Endothelial cell of umbilical vein (primary cell): Measurements from ENCODE around the gene SCN4A. TPM values are rescaled to one million over a fixed set of nuclear protein-coding genes. Genes with fewer than 3 reads are reported as not detected.

ENCODE experiments used
- BruUV-seq: library from RNA; stranded (reverse); fragments of 400-500 nt; replicated peaks from 2 replicates; lab custom pipeline; 2021; lab: Mats Ljungman, UMichigan
- CTCF ChIA-PET: fragments of 300-600, 350-600 bp; sonication (Branson Sonifier 250); formaldehyde crosslinking; loops from one replicate; lab custom pipeline; 2021; ENCODE audit warnings: antibody characterized with exemption, inconsistent platforms; lab: Charles Lee
- POLR2A ChIA-PET: fragments of 300-600, 350-600 bp; sonication (Branson Sonifier 250); formaldehyde crosslinking; loops from one replicate; lab custom pipeline; 2021; ENCODE audit warnings: antibody characterized with exemption, inconsistent platforms; lab: Charles Lee
- DNase-seq: peaks from one replicate; pipeline ENCODE4 v3.0.0-alpha.2; 2011; ENCODE audit warnings: low read depth, low spot score
- FAIRE-seq: peaks from 2 replicates; lab custom pipeline; 2011; peaks lifted over from hg19 to GRCh38; lab: Jason Lieb, UNC
- H2AFZ ChIP-seq: 2 replicates; pipeline ENCODE4 v1.6.0; 2012; ENCODE audit warnings: low read depth, low read length, control low read depth, inconsistent platforms
- H3K27ac ChIP-seq: 2 replicates; pipeline ENCODE4 v1.5.1; 2011; ENCODE audit warnings: low read depth, mild to moderate bottlenecking, control low read depth, low read length, moderate library complexity; ENCODE audit not compliant: insufficient read depth
- H3K27me3 ChIP-seq, 2 experiments: 2 replicates each; pipeline versions ENCODE4 v1.6.0 to v1.6.1; 2011; ENCODE audit warnings: low read length in 2 of 2, mixed read lengths in 1 of 2; ENCODE audit not compliant: control insufficient read depth in 2 of 2, insufficient read depth in 2 of 2
- H3K36me3 ChIP-seq, 2 experiments: 2 replicates in 1 of 2; 3 replicates in 1 of 2; pipeline ENCODE4 v1.5.1; 2011; ENCODE audit warnings: low read length in 2 of 2, mild to moderate bottlenecking in 1 of 2, moderate library complexity in 1 of 2; ENCODE audit not compliant: control insufficient read depth in 2 of 2, insufficient read depth in 2 of 2; ENCODE audit errors: extremely low read depth in 1 of 2
- H3K4me1 ChIP-seq: 3 replicates; pipeline ENCODE4 v1.5.1; 2011; ENCODE audit warnings: mild to moderate bottlenecking, low read length; ENCODE audit not compliant: control insufficient read depth, insufficient read depth; ENCODE audit errors: extremely low read depth
- H3K4me2 ChIP-seq: 2 replicates; pipeline ENCODE4 v1.6.1; 2011; ENCODE audit warnings: low read length, control low read depth, mixed read lengths; ENCODE audit not compliant: insufficient read depth
- H3K4me3 ChIP-seq, 3 experiments: fragments of 200-600 bp in 1 of 3; sonication (generic), shearing (Covaris generic) in 1 of 3; replicated peaks in 1 of 3; 2 replicates each; pipeline ENCODE4 v1.5.1; 2011 to 2016; ENCODE audit warnings: control low read depth in 3 of 3, low read length in 3 of 3, mild to moderate bottlenecking in 2 of 3, inconsistent platforms in 1 of 3, low read depth in 1 of 3, moderate library complexity in 1 of 3; ENCODE audit not compliant: insufficient read depth in 1 of 3
- H3K79me2 ChIP-seq: 2 replicates; pipeline ENCODE4 v1.6.0; 2012; ENCODE audit warnings: low read length, inconsistent platforms; ENCODE audit not compliant: control insufficient read depth, insufficient read depth
- H3K9ac ChIP-seq: replicated peaks from 2 replicates; pipeline ENCODE3; 2011; ENCODE audit warnings: low read length, control low read depth; ENCODE audit not compliant: insufficient read depth; ENCODE audit errors: extremely low read depth
- H3K9me1 ChIP-seq: replicated peaks from 3 replicates; pipeline ENCODE4 v1.6.0; 2011; ENCODE audit warnings: mild to moderate bottlenecking, low read length; ENCODE audit not compliant: control insufficient read depth, insufficient read depth; ENCODE audit errors: extremely low read depth
- H3K9me3 ChIP-seq: replicated peaks from 2 replicates; pipeline ENCODE4 v1.5.1; 2012; ENCODE audit warnings: low read length, inconsistent platforms; ENCODE audit not compliant: control insufficient read depth, insufficient read depth
- H4K20me1 ChIP-seq: replicated peaks from 2 replicates; pipeline ENCODE3; 2011; ENCODE audit warnings: mild to moderate bottlenecking, low read length; ENCODE audit not compliant: control insufficient read depth, insufficient read depth; ENCODE audit errors: extremely low read depth
- EZH2 ChIP-seq: IDR thresholded peaks from 2 replicates; pipeline ENCODE4 v1.6.1; 2012; ENCODE audit warnings: borderline replicate concordance, low read depth, mild to moderate bottlenecking, moderate library complexity, low read length, inconsistent platforms; ENCODE audit not compliant: severe bottlenecking
- FOS ChIP-seq: IDR thresholded peaks from 2 replicates; pipeline ENCODE4 v1.6.1; 2011; ENCODE audit warnings: mild to moderate bottlenecking, low read length, moderate library complexity, borderline replicate concordance; ENCODE audit not compliant: insufficient read depth
- GATA2 ChIP-seq: IDR thresholded peaks from 2 replicates; pipeline ENCODE4 v1.7.0; 2011; ENCODE audit warnings: low read depth, mild to moderate bottlenecking, moderate library complexity, mixed read lengths, low read length; ENCODE audit not compliant: insufficient read length, insufficient read depth
- JUN ChIP-seq: IDR thresholded peaks from 2 replicates; pipeline ENCODE4 v1.6.1; 2011; ENCODE audit warnings: borderline replicate concordance, low read depth; ENCODE audit not compliant: insufficient read length, insufficient read depth
- MYC ChIP-seq: IDR thresholded peaks from one replicate; pipeline ENCODE4 v1.6.1; 2011; ENCODE audit warnings: mild to moderate bottlenecking, low read depth, low read length
- POLR2A ChIP-seq: IDR thresholded peaks from 2 replicates; pipeline ENCODE4 v1.6.1; 2012; ENCODE audit warnings: low read depth, mild to moderate bottlenecking, control low read depth, low read length
- POLR2AphosphoS5 ChIP-seq: IDR thresholded peaks from 2 replicates; pipeline ENCODE4 v1.6.1; 2012; ENCODE audit warnings: low read depth, mild to moderate bottlenecking, control low read depth, low read length, moderate library complexity; ENCODE audit not compliant: insufficient read depth
- dilution Hi-C: fragments of 300-500 bp; cut with MboI; formaldehyde crosslinking; loops from one replicate; pipeline ENCODE4 v1.15.0; 2019; ENCODE audit warnings: low sequenced_read_pairs; ENCODE audit not compliant: extremely low pct_ligation_motif_present
- intact Hi-C: fragments of 100-400 bp; cut with micrococcal nuclease; formaldehyde crosslinking; loops from one replicate; pipeline ENCODE4 v1.10.0; 2022
- polyA plus RNA-seq, 4 experiments: library from polyadenylated mRNA; depleted of rRNA in 3 of 4; stranded (reverse) in 3 of 4; unstranded in 1 of 4; fragments of >200 nt; gene quantifications; 2 replicates each; pipeline versions ENCODE4 v1.2.1 to v1.2.3, GENCODE V29; 2011 to 2012; ENCODE audit warnings: missing spikeins in 1 of 4
- total RNA-seq: library from RNA; stranded (reverse); gene quantifications from 2 replicates; pipeline ENCODE4 v1.2.3, GENCODE V29; 2021
- TF ChIP-seq, protein P1 (sequence below), 2 donors: IDR thresholded peaks; 1 replicate in 1 of 2; 2 replicates in 1 of 2; pipeline ENCODE4 v1.5.1; 2011; ENCODE audit warnings: low read length in 2 of 2, mild to moderate bottlenecking in 2 of 2, moderate library complexity in 2 of 2, control low read depth in 1 of 2, inconsistent platforms in 1 of 2, low read depth in 1 of 2; ENCODE audit not compliant: insufficient read depth in 1 of 2; ENCODE audit errors: extremely low read depth in 1 of 2
- TF ChIP-seq, protein P2 (sequence below): IDR thresholded peaks from 2 replicates; pipeline ENCODE4 v1.6.1; 2011; ENCODE audit not compliant: insufficient read depth, insufficient read length

The SCN4A gene
- total and polyA plus RNA-seq, 2 donors (not counting 3 experiments of a cell fraction or from before 2014, with no cell fraction given): 0.01 to 0.40 TPM

GRCh38 chr17:63931981-63932561 is 40.6 kb downstream of the SCN4A start, which contains the start of gene CD79B:
TSS of gene CD79B (minus strand) at chr17:63932331. CDS start at chr17:63932261, 70 bp downstream.
- H3K27me3 ChIP-seq: no peaks in the 10 kb centered on the region
- H2AFZ ChIP-seq: peak within 1 kb of the TSS; percentile 34
- TF ChIP-seq MYC (no peak), POLR2AphosphoS5 (no peak), POLR2A (no peak), JUN (no peak), FOS (no peak), GATA2 (no peak), EZH2 (no peak)
- TF ChIP-seq, protein P1, sequence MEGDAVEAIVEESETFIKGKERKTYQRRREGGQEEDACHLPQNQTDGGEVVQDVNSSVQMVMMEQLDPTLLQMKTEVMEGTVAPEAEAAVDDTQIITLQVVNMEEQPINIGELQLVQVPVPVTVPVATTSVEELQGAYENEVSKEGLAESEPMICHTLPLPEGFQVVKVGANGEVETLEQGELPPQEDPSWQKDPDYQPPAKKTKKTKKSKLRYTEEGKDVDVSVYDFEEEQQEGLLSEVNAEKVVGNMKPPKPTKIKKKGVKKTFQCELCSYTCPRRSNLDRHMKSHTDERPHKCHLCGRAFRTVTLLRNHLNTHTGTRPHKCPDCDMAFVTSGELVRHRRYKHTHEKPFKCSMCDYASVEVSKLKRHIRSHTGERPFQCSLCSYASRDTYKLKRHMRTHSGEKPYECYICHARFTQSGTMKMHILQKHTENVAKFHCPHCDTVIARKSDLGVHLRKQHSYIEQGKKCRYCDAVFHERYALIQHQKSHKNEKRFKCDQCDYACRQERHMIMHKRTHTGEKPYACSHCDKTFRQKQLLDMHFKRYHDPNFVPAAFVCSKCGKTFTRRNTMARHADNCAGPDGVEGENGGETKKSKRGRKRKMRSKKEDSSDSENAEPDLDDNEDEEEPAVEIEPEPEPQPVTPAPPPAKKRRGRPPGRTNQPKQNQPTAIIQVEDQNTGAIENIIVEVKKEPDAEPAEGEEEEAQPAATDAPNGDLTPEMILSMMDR (IDR thresholded peaks at IDR 0.05; ENCODE audit: extremely low read depth in 1 of 2, insufficient read depth in 1 of 2, low read depth in 1 of 2, low read length in 2 of 2): no peak
- TF ChIP-seq, protein P2, sequence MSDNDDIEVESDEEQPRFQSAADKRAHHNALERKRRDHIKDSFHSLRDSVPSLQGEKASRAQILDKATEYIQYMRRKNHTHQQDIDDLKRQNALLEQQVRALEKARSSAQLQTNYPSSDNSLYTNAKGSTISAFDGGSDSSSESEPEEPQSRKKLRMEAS: no peak
- no peaks in the 10 kb centered on the region for H3K9me3 ChIP-seq
- H3K4me1 ChIP-seq: peaks cover 4% of the 10 kb centered on the region
- H3K79me2 ChIP-seq: no peaks in the 10 kb centered on the region
- H3K9me1 ChIP-seq: no peaks in the 10 kb centered on the region
- dilution Hi-C loops: no loop called here
- no TSS peak for BruUV-seq
- no peak within 1 kb of the TSS for H3K4me2 ChIP-seq
- no peak within 1 kb of the TSS for H3K27ac ChIP-seq
- intact Hi-C loops: no loop called here
- no peaks in the 10 kb centered on the region for H3K36me3 ChIP-seq
- DNase-seq: no peak
- H4K20me1 ChIP-seq: no peaks in the 10 kb centered on the region
- H3K4me3 ChIP-seq: no peak within 1 kb of the TSS
- POLR2A ChIA-PET: no interaction called here
- no peak for FAIRE-seq
- no peak within 1 kb of the TSS for H3K9ac ChIP-seq
- CTCF ChIA-PET: interaction anchor here (0.6 to 3.4 kb wide), 3 partner anchors 13 to 59 kb away, joined by 3 to 22 read pairs (median 4); no protein-coding TSS in a partner anchor
